Measurements from ENCODE around the gene RYR2. TPM values are rescaled to one million over a fixed set of nuclear protein-coding genes. Genes with fewer than 3 reads are reported as not detected.

RYR2 gene
- total RNA-seq, 1 experiment from 2014 or later: 0.03 TPM

- no peaks in the 10 kb centered on the region for H3K27me3 ChIP-seq (ENCODE audit: control insufficient read depth, insufficient read depth, low read length)
- DNase-seq (ENCODE audit: low read depth, low spot score): no peak
- H3K4me1 ChIP-seq (ENCODE audit: control insufficient read depth, insufficient read depth, low read length): no peaks in the 10 kb centered on the region
- TF ChIP-seq SIN3A (IDR thresholded peaks at IDR 0.05; ENCODE audit: borderline replicate concordance, insufficient read depth, low read depth, low read length) (no peak), CTCF (IDR thresholded peaks at IDR 0.05) (no peak), TCF7L2 (IDR thresholded peaks at IDR 0.05; ENCODE audit: low read depth, low read length) (no peak), POLR2AphosphoS5 (IDR thresholded peaks at IDR 0.05; ENCODE audit: low read depth, low read length) (no peak)
- TF ChIP-seq, protein P1, sequence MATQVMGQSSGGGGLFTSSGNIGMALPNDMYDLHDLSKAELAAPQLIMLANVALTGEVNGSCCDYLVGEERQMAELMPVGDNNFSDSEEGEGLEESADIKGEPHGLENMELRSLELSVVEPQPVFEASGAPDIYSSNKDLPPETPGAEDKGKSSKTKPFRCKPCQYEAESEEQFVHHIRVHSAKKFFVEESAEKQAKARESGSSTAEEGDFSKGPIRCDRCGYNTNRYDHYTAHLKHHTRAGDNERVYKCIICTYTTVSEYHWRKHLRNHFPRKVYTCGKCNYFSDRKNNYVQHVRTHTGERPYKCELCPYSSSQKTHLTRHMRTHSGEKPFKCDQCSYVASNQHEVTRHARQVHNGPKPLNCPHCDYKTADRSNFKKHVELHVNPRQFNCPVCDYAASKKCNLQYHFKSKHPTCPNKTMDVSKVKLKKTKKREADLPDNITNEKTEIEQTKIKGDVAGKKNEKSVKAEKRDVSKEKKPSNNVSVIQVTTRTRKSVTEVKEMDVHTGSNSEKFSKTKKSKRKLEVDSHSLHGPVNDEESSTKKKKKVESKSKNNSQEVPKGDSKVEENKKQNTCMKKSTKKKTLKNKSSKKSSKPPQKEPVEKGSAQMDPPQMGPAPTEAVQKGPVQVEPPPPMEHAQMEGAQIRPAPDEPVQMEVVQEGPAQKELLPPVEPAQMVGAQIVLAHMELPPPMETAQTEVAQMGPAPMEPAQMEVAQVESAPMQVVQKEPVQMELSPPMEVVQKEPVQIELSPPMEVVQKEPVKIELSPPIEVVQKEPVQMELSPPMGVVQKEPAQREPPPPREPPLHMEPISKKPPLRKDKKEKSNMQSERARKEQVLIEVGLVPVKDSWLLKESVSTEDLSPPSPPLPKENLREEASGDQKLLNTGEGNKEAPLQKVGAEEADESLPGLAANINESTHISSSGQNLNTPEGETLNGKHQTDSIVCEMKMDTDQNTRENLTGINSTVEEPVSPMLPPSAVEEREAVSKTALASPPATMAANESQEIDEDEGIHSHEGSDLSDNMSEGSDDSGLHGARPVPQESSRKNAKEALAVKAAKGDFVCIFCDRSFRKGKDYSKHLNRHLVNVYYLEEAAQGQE (IDR thresholded peaks at IDR 0.05; ENCODE audit: insufficient read depth in 1 of 2, low read depth in 2 of 2, low read length in 1 of 2): no peak
- H3K9me3 ChIP-seq (ENCODE audit: control insufficient read depth, insufficient read depth, low read depth, low read length): no peaks in the 10 kb centered on the region
- in situ Hi-C loops (cut with HindIII; ENCODE audit: low pct_unique_long_range_greater_than_20kb, low sequenced_read_pairs): no loop called here
- no peak for ATAC-seq
- ChIA-PET CTCF (no interaction called here), POLR2A (no interaction called here)
- intact Hi-C loops (cut with micrococcal nuclease; ENCODE audit: unreplicated experiment): no loop called here
- H3K4me3 ChIP-seq (ENCODE audit: low read depth in 2 of 2, low read length in 2 of 2): no peak overlapping the region
- BruUV-seq (replicated peaks): no TSS peak
- no peaks in the 10 kb centered on the region for H3K36me3 ChIP-seq (ENCODE audit: control insufficient read depth, insufficient read depth, low read length)
- H3K27ac ChIP-seq (ENCODE audit: low read length): no peak overlapping the region
These were observed 144.7 kb downstream of the RYR2 start for GRCh38 chr1:237186675-237187074.

DNA sequence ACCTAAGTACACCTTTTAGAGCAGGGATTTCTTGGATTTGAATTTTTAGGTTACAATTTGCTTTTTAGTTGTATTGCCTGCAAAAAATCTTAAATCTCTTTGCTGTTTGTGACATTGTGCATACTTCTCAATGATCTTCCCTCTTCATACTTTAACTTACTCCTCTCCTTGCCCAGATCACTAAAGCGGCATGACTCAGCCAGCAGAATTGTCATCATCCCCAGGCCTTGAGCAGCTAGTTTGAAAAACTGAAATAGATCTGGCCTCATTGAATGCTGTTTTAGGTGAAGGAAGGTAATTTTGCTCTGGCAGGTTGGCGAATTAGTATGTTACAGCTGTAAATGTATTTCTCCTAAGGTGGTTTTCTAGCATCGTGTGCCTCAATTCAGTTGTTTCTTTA lies 145.9 kb downstream of the RYR2 start:
- Histone ChIP-seq H3K27ac (ENCODE audit: low read length) (no peak overlapping the region), H3K36me3 (ENCODE audit: control insufficient read depth, insufficient read depth, low read length) (no peaks in the 10 kb centered on the region), H3K27me3 (ENCODE audit: control insufficient read depth, insufficient read depth, low read length) (no peaks in the 10 kb centered on the region), H3K9me3 (ENCODE audit: control insufficient read depth, insufficient read depth, low read depth, low read length) (no peaks in the 10 kb centered on the region), H3K4me3 (ENCODE audit: low read depth in 2 of 2, low read length in 2 of 2) (no peak overlapping the region), H3K4me1 (ENCODE audit: control insufficient read depth, insufficient read depth, low read length) (no peaks in the 10 kb centered on the region)
- BruUV-seq (replicated peaks): no TSS peak
- TF ChIP-seq CTCF (IDR thresholded peaks at IDR 0.05): no peak
- no peak for TF ChIP-seq POLR2AphosphoS5 (IDR thresholded peaks at IDR 0.05; ENCODE audit: low read depth, low read length)
- no peak for TF ChIP-seq TCF7L2 (IDR thresholded peaks at IDR 0.05; ENCODE audit: low read depth, low read length)
- TF ChIP-seq SIN3A (IDR thresholded peaks at IDR 0.05; ENCODE audit: borderline replicate concordance, insufficient read depth, low read depth, low read length): no peak
- TF ChIP-seq, protein P1 (IDR thresholded peaks at IDR 0.05; ENCODE audit: insufficient read depth in 1 of 2, low read depth in 2 of 2, low read length in 1 of 2): no peak
- DNase-seq (ENCODE audit: low read depth, low spot score) (no peak), ATAC-seq (no peak)
- in situ Hi-C loops (cut with HindIII; ENCODE audit: low pct_unique_long_range_greater_than_20kb, low sequenced_read_pairs): no loop called here
- CTCF ChIA-PET: no interaction called here
- POLR2A ChIA-PET: no interaction called here
- intact Hi-C loops (cut with micrococcal nuclease; ENCODE audit: unreplicated experiment): no loop called here

All from Panc1 (cell line).